Calu3 (cell line): Measurements from ENCODE around the gene MLN. TPM values are rescaled to one million over a fixed set of nuclear protein-coding genes. Genes with fewer than 3 reads are reported as not detected.

ENCODE experiments used
- BruUV-seq: library from RNA; stranded (reverse); fragments of 400-500 nt; replicated peaks from 2 replicates; lab custom pipeline; 2021; lab: Mats Ljungman, UMichigan
- CTCF ChIA-PET: fragments of 300-600 bp; sonication (Branson Sonifier 250); formaldehyde crosslinking; loops from one replicate; lab custom pipeline; 2022; ENCODE audit warnings: antibody characterized with exemption; lab: Charles Lee
- DNase-seq: peaks from one replicate; pipeline ENCODE4 v3.0.0; 2022
- H3K27ac Mint-ChIP-seq: one replicate; pipeline ENCODE4 v1.8.0; 2022; ENCODE audit warnings: mixed read lengths; ENCODE audit not compliant: unreplicated experiment
- H3K27me3 Mint-ChIP-seq: one replicate; pipeline ENCODE4 v1.8.0; 2022; ENCODE audit warnings: mixed read lengths; ENCODE audit not compliant: unreplicated experiment
- H3K36me3 Mint-ChIP-seq: one replicate; pipeline ENCODE4 v1.8.0; 2022; ENCODE audit warnings: mild to moderate bottlenecking, moderate library complexity, mixed read lengths; ENCODE audit not compliant: insufficient read depth, unreplicated experiment
- H3K4me1 Mint-ChIP-seq: one replicate; pipeline ENCODE4 v1.8.0; 2022; ENCODE audit warnings: mild to moderate bottlenecking, low read depth, mixed read lengths; ENCODE audit not compliant: unreplicated experiment
- H3K4me3 Mint-ChIP-seq: one replicate; pipeline ENCODE4 v1.8.0; 2022; ENCODE audit warnings: mild to moderate bottlenecking, low read depth, moderate library complexity, mixed read lengths; ENCODE audit not compliant: unreplicated experiment
- H3K9me3 Mint-ChIP-seq: one replicate; pipeline ENCODE4 v1.8.0; 2022; ENCODE audit warnings: low read depth, mixed read lengths; ENCODE audit not compliant: unreplicated experiment
- intact Hi-C: fragments of 100-400 bp; cut with micrococcal nuclease; formaldehyde crosslinking; loops from one replicate; pipeline ENCODE4 v1.10.0; 2022; ENCODE audit not compliant: unreplicated experiment
- total RNA-seq: library from RNA; stranded (reverse); gene quantifications from 2 replicates; pipeline ENCODE4 v1.2.3, GENCODE V29; 2022
- TF ChIP-seq, protein P1 (sequence below): fragments of 200-600 bp; IDR thresholded peaks from one replicate; pipeline ENCODE4 v1.8.0; 2022; ENCODE audit warnings: antibody characterized with exemption; ENCODE audit not compliant: unreplicated experiment

MLN gene
- total RNA-seq, 1 experiment from 2014 or later = not detected

DNA sequence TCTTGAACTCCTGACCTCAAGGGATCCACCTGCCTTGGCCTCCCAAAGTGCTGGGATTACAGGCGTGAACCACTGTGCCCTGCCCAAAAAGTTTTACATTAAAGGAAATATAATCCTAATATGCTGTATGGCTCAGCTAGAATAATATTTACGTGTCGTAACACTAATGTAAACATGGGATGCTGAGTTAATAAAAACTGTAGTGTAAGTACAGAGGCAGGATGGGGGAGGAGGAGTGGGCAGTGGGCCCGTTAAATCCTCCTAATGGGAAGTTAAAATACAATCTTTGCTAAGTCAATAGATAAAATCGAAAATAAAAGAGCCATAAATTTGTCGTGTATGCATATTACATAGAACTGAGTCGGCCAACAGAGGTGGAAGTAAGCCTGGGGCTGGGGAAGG lies 45.0 kb downstream of the MLN start:
- intact Hi-C loops = loop anchor here (2.0 kb wide), 1 partner anchor 14 kb away; no protein-coding TSS in a partner anchor
- H3K9me3 Mint-ChIP-seq = no peaks in the 10 kb centered on the region
- TF ChIP-seq, protein P1, sequence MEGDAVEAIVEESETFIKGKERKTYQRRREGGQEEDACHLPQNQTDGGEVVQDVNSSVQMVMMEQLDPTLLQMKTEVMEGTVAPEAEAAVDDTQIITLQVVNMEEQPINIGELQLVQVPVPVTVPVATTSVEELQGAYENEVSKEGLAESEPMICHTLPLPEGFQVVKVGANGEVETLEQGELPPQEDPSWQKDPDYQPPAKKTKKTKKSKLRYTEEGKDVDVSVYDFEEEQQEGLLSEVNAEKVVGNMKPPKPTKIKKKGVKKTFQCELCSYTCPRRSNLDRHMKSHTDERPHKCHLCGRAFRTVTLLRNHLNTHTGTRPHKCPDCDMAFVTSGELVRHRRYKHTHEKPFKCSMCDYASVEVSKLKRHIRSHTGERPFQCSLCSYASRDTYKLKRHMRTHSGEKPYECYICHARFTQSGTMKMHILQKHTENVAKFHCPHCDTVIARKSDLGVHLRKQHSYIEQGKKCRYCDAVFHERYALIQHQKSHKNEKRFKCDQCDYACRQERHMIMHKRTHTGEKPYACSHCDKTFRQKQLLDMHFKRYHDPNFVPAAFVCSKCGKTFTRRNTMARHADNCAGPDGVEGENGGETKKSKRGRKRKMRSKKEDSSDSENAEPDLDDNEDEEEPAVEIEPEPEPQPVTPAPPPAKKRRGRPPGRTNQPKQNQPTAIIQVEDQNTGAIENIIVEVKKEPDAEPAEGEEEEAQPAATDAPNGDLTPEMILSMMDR = no peak
- no peaks in the 10 kb centered on the region for H3K36me3 Mint-ChIP-seq
- peaks cover 8% of the 10 kb centered on the region for H3K27me3 Mint-ChIP-seq
- DNase-seq = no peak
- H3K27ac Mint-ChIP-seq = no peak overlapping the region
- peaks cover 22% of the 10 kb centered on the region for H3K4me1 Mint-ChIP-seq
- H3K4me3 Mint-ChIP-seq = no peak overlapping the region
- BruUV-seq = no TSS peak
- CTCF ChIA-PET = interaction anchor here (0.5 to 7.0 kb wide), 5 partner anchors 11 to 432 kb away, joined by 3 to 89 read pairs (median 4); partner anchors contain the start of gene UQCC2

DNA sequence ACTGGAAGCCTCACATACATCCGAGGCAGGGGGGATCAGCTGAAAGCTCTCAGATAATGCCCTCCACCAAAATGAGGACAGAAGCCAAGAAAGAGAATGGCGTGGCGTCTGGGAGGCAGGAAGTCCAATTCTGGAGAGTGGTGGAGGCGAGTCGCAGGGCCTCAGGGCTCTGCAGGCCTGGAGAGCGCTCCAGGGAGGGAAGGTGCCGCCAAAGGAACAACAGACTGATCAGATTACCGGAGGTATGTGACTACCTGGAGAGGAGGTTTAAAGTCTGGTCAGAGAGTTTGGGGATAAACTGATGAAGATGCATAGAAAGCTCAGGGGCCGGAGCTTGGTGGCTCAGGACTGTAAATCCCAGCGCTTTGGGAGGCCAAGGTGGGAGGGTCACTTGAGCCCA lies 45.9 kb downstream of the MLN start:
- no TSS peak for BruUV-seq
- intact Hi-C loops = loop anchor here (2.0 kb wide), 1 partner anchor 13 kb away; no protein-coding TSS in a partner anchor
- TF ChIP-seq, protein P1 = no peak
- Mint-ChIP-seq H3K36me3 (no peaks in the 10 kb centered on the region), H3K4me1 (peaks cover 22% of the 10 kb centered on the region), H3K27ac (no peak overlapping the region), H3K27me3 (no peaks in the 10 kb centered on the region), H3K4me3 (no peak overlapping the region), H3K9me3 (no peaks in the 10 kb centered on the region)
- CTCF ChIA-PET = interaction anchor here (2.9 to 7.0 kb wide), 2 partner anchors 12 to 47 kb away, joined by 14 to 89 read pairs; partner anchors contain the start of gene UQCC2
- DNase-seq = no peak

DNA sequence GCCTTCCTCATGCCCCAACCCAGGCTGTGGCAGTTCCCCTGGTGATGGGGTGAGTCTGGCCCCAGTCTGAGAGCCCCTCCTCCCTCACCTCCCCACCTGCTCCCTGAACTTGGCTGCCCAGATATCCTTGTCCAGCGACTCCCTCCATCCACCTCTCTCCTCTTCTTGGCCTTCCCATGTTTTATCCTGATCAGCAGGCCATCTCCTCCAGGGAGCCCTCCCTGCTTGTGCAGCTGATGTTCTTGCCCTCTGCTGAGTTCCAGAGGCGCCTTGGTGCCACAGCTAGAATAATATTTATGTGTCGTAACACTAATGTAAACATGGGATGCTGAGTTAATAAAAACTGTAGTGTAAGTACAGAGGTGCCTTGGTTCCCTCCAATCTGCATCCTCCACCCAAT lies 46.7 kb downstream of the MLN start:
- H3K4me1 Mint-ChIP-seq = peaks cover 22% of the 10 kb centered on the region
- CTCF ChIA-PET = interaction anchor here (2.9 kb wide), 1 partner anchor 13 kb away, joined by 14 read pairs; no protein-coding TSS in a partner anchor
- H3K9me3 Mint-ChIP-seq = no peaks in the 10 kb centered on the region
- no peak overlapping the region for H3K4me3 Mint-ChIP-seq
- no peak overlapping the region for H3K27ac Mint-ChIP-seq
- TF ChIP-seq, protein P1 = no peak
- intact Hi-C loops = no loop called here
- no TSS peak for BruUV-seq
- H3K36me3 Mint-ChIP-seq = no peaks in the 10 kb centered on the region
- no peaks in the 10 kb centered on the region for H3K27me3 Mint-ChIP-seq
- no peak for DNase-seq

DNA sequence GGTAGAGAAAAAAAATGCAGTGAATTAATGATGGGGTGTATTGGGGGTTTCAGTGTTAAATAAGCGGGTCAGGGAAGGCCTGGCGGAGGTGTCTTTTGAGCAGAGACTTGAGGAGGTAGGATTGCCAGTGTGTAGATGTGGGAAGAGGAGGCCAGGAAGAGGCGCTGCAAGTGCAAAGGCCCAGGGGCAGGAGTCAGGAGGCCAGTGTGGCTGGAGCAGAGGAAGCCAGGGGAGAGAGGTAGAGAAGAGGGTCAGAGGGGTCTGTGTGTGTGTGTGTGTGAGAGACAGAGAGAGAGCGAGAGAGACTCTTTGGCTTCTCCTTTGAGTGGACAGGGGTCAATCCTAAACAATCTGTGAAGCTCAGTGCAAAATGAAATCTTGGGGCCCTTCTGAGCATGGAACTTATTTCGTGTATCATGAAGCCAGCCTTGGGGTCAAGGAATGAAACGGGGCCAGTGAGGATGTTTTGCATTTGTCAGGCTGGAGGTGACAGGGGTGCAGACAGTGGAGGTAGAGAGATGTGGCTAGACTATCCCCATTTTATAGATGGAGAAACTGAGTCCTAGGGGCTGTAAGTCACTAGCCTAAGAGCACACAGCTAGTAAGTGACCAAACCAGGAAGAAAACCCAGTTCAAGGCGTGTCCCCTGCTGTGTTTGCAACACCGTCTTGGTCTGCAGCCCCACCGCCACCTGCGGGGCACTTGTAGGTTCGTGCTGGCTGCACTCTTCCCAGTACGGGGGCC lies 47.4 kb downstream of the MLN start:
- CTCF ChIA-PET = interaction anchor here (2.9 kb wide), 1 partner anchor 14 kb away, joined by 14 read pairs; no protein-coding TSS in a partner anchor
- DNase-seq = no peak
- no peak overlapping the region for H3K27ac Mint-ChIP-seq
- intact Hi-C loops = no loop called here
- H3K27me3 Mint-ChIP-seq = no peaks in the 10 kb centered on the region
- TF ChIP-seq, protein P1 = no peak
- peaks cover 22% of the 10 kb centered on the region for H3K4me1 Mint-ChIP-seq
- no peak overlapping the region for H3K4me3 Mint-ChIP-seq
- no TSS peak for BruUV-seq
- no peaks in the 10 kb centered on the region for H3K9me3 Mint-ChIP-seq
- H3K36me3 Mint-ChIP-seq = no peaks in the 10 kb centered on the region
